Measurements from ENCODE around the gene ZSCAN9.

ZSCAN9 gene

DNA sequence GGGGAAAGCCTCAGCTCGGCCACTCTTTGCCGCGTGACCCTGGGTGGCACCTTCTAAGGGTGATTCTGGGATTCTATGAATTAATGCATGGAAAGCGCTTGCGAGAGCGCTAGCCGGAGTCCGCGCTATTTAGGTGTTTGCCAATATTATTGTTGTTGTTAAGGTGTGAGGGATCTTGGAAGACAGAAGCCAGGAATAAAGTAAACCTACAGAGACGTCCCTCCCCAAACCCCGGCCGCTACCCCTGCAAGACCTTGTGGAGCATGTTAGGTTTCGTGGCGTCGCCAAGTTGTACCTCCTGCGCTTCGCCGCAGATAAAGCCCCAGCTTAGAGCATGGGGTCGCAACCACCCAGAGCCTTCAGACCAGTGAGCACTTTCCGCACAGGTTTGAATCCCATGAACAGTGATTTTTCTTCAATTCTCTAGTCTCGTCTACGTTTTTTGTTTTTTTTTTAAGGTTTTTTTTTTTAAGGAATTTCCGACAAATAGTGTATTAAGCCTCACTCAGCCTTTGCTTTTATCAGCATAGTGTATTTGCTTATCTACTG, 16.9 kb upstream of the ZSCAN9 start:
- no peaks in the 10 kb centered on the region for H3K36me3 ChIP-seq (ENCODE audit: insufficient read depth, low read length)
- H3K79me2 ChIP-seq (ENCODE audit: control insufficient read depth, insufficient read depth, low read length, unreplicated experiment) = no peaks in the 10 kb centered on the region
- H3K4me1 ChIP-seq (ENCODE audit: control insufficient read depth, insufficient read depth, low read length, unreplicated experiment) = no peaks in the 10 kb centered on the region
- no peak overlapping the region for H3K27ac ChIP-seq (ENCODE audit: low read depth, low read length)
- H3K27me3 ChIP-seq (ENCODE audit: insufficient read depth, low read length) = peaks cover 78% of the 10 kb centered on the region
- H2AFZ ChIP-seq (ENCODE audit: low read length, unreplicated experiment) = peak overlapping the region; percentile 68
- H3K4me3 ChIP-seq (ENCODE audit: low read depth, low read length) = peak overlapping the region; percentile 72

DNA sequence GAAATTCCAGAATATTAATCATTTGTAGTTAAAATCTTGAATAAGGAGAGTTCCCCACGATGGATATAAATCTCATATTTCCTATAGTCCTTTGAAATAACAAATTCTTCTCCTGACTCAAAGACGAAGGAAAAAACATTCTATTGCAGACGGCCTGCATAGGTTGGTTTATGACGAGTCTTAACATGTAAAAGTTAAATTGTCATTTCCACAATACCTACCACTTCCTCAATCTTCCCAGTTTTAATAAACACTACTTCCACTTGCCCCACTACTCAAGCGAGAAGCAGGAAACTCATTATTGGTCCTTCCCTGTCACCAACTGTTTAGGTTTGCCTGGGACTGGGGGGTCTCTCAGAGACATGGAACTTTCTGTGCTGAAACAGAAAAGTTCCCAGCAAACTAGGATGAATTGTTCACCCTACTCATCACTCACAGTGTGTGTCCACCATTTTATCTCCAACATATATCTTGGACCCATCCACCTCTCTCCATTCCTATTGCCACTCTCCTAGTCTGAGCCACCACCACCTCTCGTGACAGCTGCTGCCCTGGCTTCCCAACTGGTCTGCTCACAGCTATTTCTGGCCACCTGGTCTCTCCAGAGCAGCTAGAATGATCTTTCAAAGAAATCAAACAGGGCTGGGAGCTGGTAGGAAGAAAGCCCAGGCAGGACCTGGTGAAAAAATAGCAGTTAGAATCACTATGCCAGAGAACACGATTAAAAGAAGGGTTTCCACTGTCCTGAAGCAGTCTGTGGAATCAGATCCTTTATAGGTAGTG, 15.1 kb upstream of the ZSCAN9 start:
- Histone ChIP-seq H3K36me3 (ENCODE audit: insufficient read depth, low read length) (no peaks in the 10 kb centered on the region), H3K27me3 (ENCODE audit: insufficient read depth, low read length) (peaks cover 67% of the 10 kb centered on the region), H3K79me2 (ENCODE audit: control insufficient read depth, insufficient read depth, low read length, unreplicated experiment) (no peaks in the 10 kb centered on the region), H2AFZ (ENCODE audit: low read length, unreplicated experiment) (no peak overlapping the region), H3K27ac (ENCODE audit: low read depth, low read length) (no peak overlapping the region), H3K4me1 (ENCODE audit: control insufficient read depth, insufficient read depth, low read length, unreplicated experiment) (no peaks in the 10 kb centered on the region), H3K4me3 (ENCODE audit: low read depth, low read length) (no peak overlapping the region)

DNA sequence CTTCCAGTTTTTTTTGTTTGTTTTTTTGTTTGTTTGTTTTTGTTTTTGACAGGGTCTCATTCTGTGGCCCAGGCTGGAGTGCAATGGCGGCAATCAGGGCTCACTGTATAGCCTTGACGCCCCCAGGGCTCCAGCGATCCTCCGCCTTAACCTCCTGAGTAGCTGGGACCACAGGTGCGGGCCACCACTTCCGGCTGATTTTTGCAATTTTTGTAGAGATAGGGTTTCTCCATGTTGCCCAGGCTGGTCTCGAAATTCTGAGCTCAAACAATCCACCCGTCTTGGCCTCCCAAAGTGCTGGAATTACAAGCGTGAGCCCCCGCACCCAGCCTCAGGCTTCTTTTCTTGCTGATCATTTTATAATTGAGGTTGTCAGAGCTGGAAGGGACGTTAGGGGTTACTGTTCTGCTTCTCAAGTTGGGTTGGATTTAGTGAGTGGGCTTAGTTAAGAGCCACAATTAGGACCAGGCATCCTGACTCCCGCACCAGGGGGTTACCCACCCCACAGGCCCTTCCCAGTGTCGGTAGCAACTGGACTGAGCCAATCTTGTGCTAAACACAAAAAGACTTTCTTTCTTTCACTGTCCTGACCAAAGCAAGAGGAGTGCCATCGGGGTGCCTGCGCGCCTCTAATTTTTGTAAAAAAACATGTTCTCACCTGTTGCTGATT, 13.1 kb upstream of the ZSCAN9 start:
- H3K27ac ChIP-seq (ENCODE audit: low read depth, low read length) = no peak overlapping the region
- H3K4me1 ChIP-seq (ENCODE audit: control insufficient read depth, insufficient read depth, low read length, unreplicated experiment) = no peaks in the 10 kb centered on the region

DNA sequence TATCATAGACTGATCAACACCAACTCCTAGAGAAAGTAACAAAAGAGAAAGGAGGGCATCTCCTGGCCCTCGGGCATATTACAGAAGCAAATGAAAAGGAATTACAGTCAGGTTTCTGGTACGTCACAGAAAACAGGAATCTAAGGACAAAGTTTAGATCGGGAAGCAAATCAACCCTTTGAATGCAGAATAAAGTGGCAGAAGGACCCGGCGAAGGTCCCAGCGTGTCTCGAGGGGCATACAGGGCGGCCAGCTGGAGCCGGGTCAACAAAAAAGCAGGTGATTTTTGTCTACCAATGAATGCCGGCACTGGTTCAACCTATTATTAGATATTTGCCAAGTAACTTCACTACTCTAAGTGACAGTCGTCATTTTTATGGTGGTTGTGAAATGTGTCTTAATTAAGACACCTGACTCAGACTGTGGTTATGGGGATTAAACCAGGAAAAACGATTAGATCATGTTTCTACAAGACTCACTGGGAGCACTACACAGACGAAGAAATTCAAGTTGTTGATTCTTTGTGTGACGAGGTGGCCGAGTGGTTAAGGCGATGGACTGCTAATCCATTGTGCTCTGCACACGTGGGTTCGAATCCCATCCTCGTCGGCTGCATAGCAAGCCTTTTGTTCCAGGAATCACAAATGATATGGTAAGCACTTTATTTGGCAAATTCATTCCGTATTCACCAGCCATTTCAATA, 12.4 kb upstream of the ZSCAN9 start:
- Histone ChIP-seq H3K4me3 (ENCODE audit: low read depth, low read length) (peak overlapping the region; percentile 81), H3K4me1 (ENCODE audit: control insufficient read depth, insufficient read depth, low read length, unreplicated experiment) (no peaks in the 10 kb centered on the region), H3K79me2 (ENCODE audit: control insufficient read depth, insufficient read depth, low read length, unreplicated experiment) (no peaks in the 10 kb centered on the region), H3K36me3 (ENCODE audit: insufficient read depth, low read length) (no peaks in the 10 kb centered on the region), H2AFZ (ENCODE audit: low read length, unreplicated experiment) (peak overlapping the region; percentile 46), H3K27ac (ENCODE audit: low read depth, low read length) (no peak overlapping the region), H3K27me3 (ENCODE audit: insufficient read depth, low read length) (peaks cover 53% of the 10 kb centered on the region)

More for the DNA sequence above, 13.1 kb upstream of the ZSCAN9 start:
- H3K36me3 ChIP-seq (ENCODE audit: insufficient read depth, low read length) = no peaks in the 10 kb centered on the region
- H2AFZ ChIP-seq (ENCODE audit: low read length, unreplicated experiment) = peak overlapping the region; percentile 46
- H3K79me2 ChIP-seq (ENCODE audit: control insufficient read depth, insufficient read depth, low read length, unreplicated experiment) = no peaks in the 10 kb centered on the region
- H3K4me3 ChIP-seq (ENCODE audit: low read depth, low read length) = peak overlapping the region; percentile 81
- H3K27me3 ChIP-seq (ENCODE audit: insufficient read depth, low read length) = peaks cover 60% of the 10 kb centered on the region

DNA sequence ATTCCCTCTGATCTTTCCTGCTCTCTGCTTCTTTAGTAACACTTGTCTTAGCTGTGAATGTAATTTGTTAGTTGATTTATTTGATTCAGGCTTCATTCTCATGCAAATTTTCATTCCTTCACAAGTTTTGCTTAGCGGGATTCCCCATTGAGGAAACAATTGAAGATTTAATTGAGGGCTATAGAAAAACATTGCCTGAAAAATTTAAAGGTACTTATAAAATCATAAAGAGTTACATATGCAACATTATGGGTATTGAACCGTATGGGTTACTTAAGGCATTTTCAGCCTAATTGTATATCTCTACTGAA, 11.9 kb upstream of the ZSCAN9 start:
- Histone ChIP-seq H2AFZ (ENCODE audit: low read length, unreplicated experiment) (no peak overlapping the region), H3K27ac (ENCODE audit: low read depth, low read length) (no peak overlapping the region), H3K27me3 (ENCODE audit: insufficient read depth, low read length) (peaks cover 48% of the 10 kb centered on the region), H3K4me1 (ENCODE audit: control insufficient read depth, insufficient read depth, low read length, unreplicated experiment) (no peaks in the 10 kb centered on the region), H3K79me2 (ENCODE audit: control insufficient read depth, insufficient read depth, low read length, unreplicated experiment) (no peaks in the 10 kb centered on the region), H3K4me3 (ENCODE audit: low read depth, low read length) (peak overlapping the region; percentile 81), H3K36me3 (ENCODE audit: insufficient read depth, low read length) (no peaks in the 10 kb centered on the region)

DNA sequence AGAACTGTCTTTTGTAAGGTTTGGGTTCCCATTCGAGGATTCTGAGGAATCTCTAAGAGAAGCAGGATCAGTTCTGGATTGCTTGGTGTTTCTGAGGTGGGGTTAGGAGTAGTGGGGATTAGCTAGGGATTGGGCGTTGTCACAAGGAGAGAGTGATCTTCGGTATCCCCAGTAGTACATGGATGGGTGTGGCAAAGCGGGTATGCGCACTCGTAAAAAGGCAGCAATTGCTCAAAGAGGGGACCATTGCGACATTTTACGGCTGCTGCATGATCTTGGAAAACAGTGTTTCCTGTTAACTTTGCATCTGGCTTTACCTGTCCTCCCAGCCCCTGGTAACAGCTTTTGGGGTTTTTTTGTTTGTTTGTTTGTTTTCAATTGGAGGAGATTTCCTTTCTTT, 9.7 kb upstream of the ZSCAN9 start:
- Histone ChIP-seq H3K4me3 (ENCODE audit: low read depth, low read length) (no peak overlapping the region), H3K79me2 (ENCODE audit: control insufficient read depth, insufficient read depth, low read length, unreplicated experiment) (no peaks in the 10 kb centered on the region), H3K27me3 (ENCODE audit: insufficient read depth, low read length) (peaks cover 26% of the 10 kb centered on the region), H3K36me3 (ENCODE audit: insufficient read depth, low read length) (no peaks in the 10 kb centered on the region), H3K4me1 (ENCODE audit: control insufficient read depth, insufficient read depth, low read length, unreplicated experiment) (no peaks in the 10 kb centered on the region), H3K27ac (ENCODE audit: low read depth, low read length) (no peak overlapping the region), H2AFZ (ENCODE audit: low read length, unreplicated experiment) (no peak overlapping the region)

DNA sequence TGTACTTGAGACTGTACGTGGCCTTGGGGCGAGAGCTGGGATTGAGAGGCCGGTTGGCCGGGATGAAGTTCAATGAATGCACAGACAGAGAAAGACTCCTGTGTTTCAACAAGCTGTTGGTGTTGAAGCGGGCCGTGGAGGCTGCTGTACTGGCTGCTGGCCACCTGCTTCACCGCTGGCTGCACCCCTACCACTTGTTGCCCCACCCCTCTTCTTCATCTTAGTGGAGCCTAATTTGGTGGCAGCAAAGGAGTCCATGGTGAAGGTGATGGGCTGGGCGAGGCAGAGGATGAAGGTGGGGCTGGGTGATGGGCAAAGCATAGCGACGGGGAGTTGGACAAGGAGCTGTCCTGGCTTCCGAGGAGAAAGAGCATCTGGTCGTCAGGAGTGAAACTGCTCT, 7.2 kb upstream of the ZSCAN9 start:
- no peaks in the 10 kb centered on the region for H3K4me1 ChIP-seq (ENCODE audit: control insufficient read depth, insufficient read depth, low read length, unreplicated experiment)
- no peak overlapping the region for H2AFZ ChIP-seq (ENCODE audit: low read length, unreplicated experiment)
- H3K27ac ChIP-seq (ENCODE audit: low read depth, low read length) = no peak overlapping the region
- no peaks in the 10 kb centered on the region for H3K79me2 ChIP-seq (ENCODE audit: control insufficient read depth, insufficient read depth, low read length, unreplicated experiment)
- H3K27me3 ChIP-seq (ENCODE audit: insufficient read depth, low read length) = peaks cover 14% of the 10 kb centered on the region; the same call in 1 of the 2 replicates
- H3K4me3 ChIP-seq (ENCODE audit: low read depth, low read length) = peak overlapping the region; percentile 71; the same call in 1 of the 2 replicates
- no peaks in the 10 kb centered on the region for H3K36me3 ChIP-seq (ENCODE audit: insufficient read depth, low read length)

DNA sequence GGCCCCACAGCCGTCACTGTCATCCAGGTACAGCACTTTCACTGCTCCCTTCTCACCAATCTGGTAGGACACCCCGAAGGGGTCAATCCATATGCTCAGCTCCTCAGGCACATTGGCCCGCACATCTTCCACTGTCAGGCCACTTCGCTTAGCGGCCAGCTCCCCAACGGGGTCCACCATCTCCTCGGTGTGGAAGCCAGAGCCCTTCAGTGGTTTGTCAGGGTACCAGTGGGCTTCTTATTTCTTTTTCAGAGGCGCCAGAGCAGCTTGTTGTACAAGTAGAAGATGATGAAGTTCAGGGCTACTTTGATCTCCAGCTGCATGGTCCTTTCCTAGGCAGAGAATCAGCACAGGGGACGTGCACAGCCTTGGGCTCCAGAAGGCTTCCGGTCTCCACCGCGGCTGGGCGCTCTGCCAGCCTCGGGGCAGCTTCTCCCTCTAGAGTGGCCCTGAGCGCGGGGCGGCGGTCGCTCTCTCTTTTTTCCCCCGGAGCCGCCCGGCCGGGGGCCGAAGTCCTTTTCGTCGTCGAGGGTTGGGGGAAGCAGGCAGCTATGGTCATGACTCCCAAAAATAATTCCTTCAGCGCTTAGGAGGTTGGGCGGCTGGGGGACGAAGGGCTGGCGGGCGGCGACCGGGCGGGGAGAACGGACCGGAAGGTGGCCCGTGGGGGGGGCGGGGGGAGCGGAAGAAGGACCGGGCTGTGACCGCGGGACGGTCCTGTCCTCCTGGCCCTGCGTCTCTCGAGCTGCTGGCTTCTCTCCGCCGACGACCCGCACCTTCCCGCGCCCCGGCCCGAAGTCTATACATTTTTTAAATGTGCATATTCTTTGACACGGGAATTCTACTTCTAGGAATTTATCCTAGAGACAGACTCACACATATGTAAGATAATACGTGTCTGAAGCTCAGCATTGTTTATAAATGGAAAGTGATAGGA, 6.5 kb upstream of the ZSCAN9 start:
- peak overlapping the region; percentile 71 for H3K4me3 ChIP-seq (ENCODE audit: low read depth, low read length)

DNA sequence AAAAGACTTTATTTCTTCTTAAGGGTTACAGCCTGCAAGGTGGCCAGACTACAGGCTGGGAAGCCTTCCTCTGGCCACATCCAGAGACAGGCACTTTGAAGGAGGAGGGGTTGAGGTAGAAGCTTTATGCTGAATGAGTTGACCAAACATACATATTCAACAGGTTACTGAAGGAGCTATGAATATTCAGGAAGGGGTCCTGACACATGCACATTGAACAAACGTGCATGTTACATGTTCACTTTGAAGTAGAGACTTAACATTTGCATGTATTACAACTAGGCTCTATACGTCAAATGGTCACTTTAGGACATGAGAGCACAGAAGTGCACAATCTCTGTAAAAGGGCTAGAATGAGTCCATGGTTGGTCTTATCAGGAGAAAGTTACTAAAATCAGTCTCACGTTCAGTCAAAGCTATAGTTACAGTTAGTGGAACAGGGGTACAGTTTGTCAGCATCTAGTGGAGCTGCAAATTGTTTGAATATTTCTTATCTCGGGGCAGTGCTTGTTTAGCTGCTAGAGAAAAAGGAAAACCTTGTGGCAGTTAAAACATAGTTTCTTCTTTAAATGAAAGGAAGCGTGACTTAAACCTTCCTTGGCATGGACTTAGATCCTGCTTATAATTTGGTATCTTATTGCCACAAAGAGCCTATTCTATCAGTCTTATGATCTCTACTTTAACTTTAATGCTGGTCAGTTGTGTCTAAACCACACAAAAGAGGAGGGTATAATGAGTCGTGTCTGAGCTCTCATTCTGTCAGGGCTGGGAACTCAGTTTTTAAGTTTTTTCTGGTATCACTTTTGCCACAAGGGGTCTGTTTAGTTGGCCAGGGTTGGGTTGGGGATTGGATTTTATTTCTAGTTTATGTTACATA, 4.6 kb upstream of the ZSCAN9 start:
- no peaks in the 10 kb centered on the region for H3K36me3 ChIP-seq (ENCODE audit: insufficient read depth, low read length)
- H3K27ac ChIP-seq (ENCODE audit: low read depth, low read length) = no peak overlapping the region
- H3K27me3 ChIP-seq (ENCODE audit: insufficient read depth, low read length) = peaks cover 6% of the 10 kb centered on the region; the same call in 1 of the 2 replicates
- H2AFZ ChIP-seq (ENCODE audit: low read length, unreplicated experiment) = peak overlapping the region; percentile 3
- no peaks in the 10 kb centered on the region for H3K79me2 ChIP-seq (ENCODE audit: control insufficient read depth, insufficient read depth, low read length, unreplicated experiment)
- no peak overlapping the region for H3K4me3 ChIP-seq (ENCODE audit: low read depth, low read length)
- peaks cover 4% of the 10 kb centered on the region for H3K4me1 ChIP-seq (ENCODE audit: control insufficient read depth, insufficient read depth, low read length, unreplicated experiment)

More for the DNA sequence above, 6.5 kb upstream of the ZSCAN9 start:
- Histone ChIP-seq H2AFZ (ENCODE audit: low read length, unreplicated experiment) (peak overlapping the region; percentile 95), H3K27ac (ENCODE audit: low read depth, low read length) (no peak overlapping the region), H3K4me1 (ENCODE audit: control insufficient read depth, insufficient read depth, low read length, unreplicated experiment) (no peaks in the 10 kb centered on the region), H3K36me3 (ENCODE audit: insufficient read depth, low read length) (no peaks in the 10 kb centered on the region), H3K27me3 (ENCODE audit: insufficient read depth, low read length) (peaks cover 14% of the 10 kb centered on the region; the same call in 1 of the 2 replicates), H3K79me2 (ENCODE audit: control insufficient read depth, insufficient read depth, low read length, unreplicated experiment) (no peaks in the 10 kb centered on the region)

Measured in ACC112 (cell line).